Measurements from ENCODE around the gene FREM1. TPM values are rescaled to one million over a fixed set of nuclear protein-coding genes. Genes with fewer than 3 reads are reported as not detected.

FREM1 gene
- total RNA-seq, 2 donors from 2014 or later: 8.6 to 21.0 TPM

DNA sequence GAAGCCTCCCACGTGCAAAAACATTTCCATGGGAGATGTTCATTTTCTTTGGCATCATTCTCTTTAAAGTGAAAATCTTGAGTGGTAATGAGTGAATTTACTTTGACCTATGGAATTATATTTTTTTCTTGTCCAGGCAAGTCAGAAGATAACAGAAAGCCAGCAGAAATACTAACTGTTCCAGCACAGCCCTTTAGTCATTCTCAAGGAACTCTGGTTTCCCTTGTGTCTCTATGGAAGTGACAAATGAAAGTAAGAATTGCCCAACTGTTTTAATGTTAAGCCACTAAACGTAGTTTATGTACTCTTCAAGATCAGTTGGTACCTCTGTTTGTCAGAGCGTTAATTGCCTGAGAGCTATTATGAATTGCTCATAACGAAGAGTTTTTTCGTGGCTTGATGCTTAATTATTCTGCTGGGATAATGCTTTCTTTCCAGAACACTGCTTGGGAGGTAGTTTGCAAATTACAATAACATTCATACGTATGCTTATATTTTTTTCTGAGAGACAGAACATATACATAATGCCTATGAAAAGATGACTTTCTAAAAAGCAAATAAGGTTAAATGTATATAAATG lies 103.2 kb downstream of the FREM1 start:
- Mint-ChIP-seq H3K27me3 (ENCODE audit: insufficient read depth) (no peaks in the 10 kb centered on the region), H3K36me3 (ENCODE audit: low read depth) (peaks cover 19% of the 10 kb centered on the region), H3K4me3 (no peak overlapping the region), H3K9me3 (peaks cover 18% of the 10 kb centered on the region), H3K4me1 (peaks cover 8% of the 10 kb centered on the region), H3K27ac (no peak overlapping the region)
- Histone ChIP-seq H3K27ac (ENCODE audit: low read depth, low read length) (no peak overlapping the region), H3K27me3 (ENCODE audit: control insufficient read depth, insufficient read depth, low read length, poor library complexity, severe bottlenecking) (no peaks in the 10 kb centered on the region), H3K36me3 (ENCODE audit: control insufficient read depth, insufficient read depth, low read length) (no peaks in the 10 kb centered on the region), H3K4me3 (ENCODE audit: low read length) (no peak overlapping the region), H3K4me1 (ENCODE audit: control insufficient read depth, insufficient read depth, low read length) (peaks cover 3% of the 10 kb centered on the region), H3K9me3 (ENCODE audit: control insufficient read depth, low read length) (peaks cover 26% of the 10 kb centered on the region), H3K9ac (ENCODE audit: extremely low read depth, low read length, poor library complexity, severe bottlenecking) (no peak overlapping the region)
- TF ChIP-seq, protein P1, sequence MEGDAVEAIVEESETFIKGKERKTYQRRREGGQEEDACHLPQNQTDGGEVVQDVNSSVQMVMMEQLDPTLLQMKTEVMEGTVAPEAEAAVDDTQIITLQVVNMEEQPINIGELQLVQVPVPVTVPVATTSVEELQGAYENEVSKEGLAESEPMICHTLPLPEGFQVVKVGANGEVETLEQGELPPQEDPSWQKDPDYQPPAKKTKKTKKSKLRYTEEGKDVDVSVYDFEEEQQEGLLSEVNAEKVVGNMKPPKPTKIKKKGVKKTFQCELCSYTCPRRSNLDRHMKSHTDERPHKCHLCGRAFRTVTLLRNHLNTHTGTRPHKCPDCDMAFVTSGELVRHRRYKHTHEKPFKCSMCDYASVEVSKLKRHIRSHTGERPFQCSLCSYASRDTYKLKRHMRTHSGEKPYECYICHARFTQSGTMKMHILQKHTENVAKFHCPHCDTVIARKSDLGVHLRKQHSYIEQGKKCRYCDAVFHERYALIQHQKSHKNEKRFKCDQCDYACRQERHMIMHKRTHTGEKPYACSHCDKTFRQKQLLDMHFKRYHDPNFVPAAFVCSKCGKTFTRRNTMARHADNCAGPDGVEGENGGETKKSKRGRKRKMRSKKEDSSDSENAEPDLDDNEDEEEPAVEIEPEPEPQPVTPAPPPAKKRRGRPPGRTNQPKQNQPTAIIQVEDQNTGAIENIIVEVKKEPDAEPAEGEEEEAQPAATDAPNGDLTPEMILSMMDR (conservative IDR thresholded peaks at IDR 0.05): no peak
- 93 to 95% methylated on average over 5 of the region's 6 CpGs for WGBS, 2 experiments (ENCODE audit: insufficient coverage in 1 of 2, insufficient read length in 1 of 2)
- no peak for DNase-seq

DNA sequence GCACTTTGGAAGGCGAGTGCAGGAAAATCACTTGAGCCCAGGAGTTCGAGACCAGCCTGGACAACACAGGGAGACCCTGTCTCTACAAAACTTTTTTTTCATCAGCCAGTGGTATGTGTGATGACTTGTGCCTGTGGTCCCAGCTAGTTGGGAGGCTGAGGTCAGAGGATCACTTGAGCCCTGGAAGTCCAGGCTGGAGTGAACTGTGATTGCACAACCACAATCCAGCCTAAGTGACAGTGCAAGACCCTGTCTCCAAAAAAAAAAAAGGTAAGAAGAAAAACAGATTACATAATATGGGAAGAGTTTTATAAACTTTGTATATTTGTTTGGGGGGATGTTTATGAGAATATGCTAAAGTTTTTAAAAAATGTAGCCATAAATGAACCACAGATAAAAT lies 111.2 kb downstream of the FREM1 start:
- Histone ChIP-seq H3K9me3 (ENCODE audit: control insufficient read depth, low read length) (peaks cover 7% of the 10 kb centered on the region), H3K27ac (ENCODE audit: low read depth, low read length) (no peak overlapping the region), H3K4me3 (ENCODE audit: low read length) (no peak overlapping the region), H3K27me3 (ENCODE audit: control insufficient read depth, insufficient read depth, low read length, poor library complexity, severe bottlenecking) (no peaks in the 10 kb centered on the region), H3K9ac (ENCODE audit: extremely low read depth, low read length, poor library complexity, severe bottlenecking) (no peak overlapping the region), H3K4me1 (ENCODE audit: control insufficient read depth, insufficient read depth, low read length) (peaks cover 8% of the 10 kb centered on the region), H3K36me3 (ENCODE audit: control insufficient read depth, insufficient read depth, low read length) (no peaks in the 10 kb centered on the region)
- no peaks in the 10 kb centered on the region for H3K27me3 Mint-ChIP-seq (ENCODE audit: insufficient read depth)
- H3K4me3 Mint-ChIP-seq: no peak overlapping the region
- H3K9me3 Mint-ChIP-seq: no peaks in the 10 kb centered on the region
- WGBS, 2 experiments (ENCODE audit: insufficient coverage in 1 of 2, insufficient read length in 1 of 2): 98% methylated on average over 2 of the region's 2 CpGs; no CpG with 5 or more reads in 1 of the 2 experiments
- peaks cover 2% of the 10 kb centered on the region for H3K36me3 Mint-ChIP-seq (ENCODE audit: low read depth)
- H3K27ac Mint-ChIP-seq: no peak overlapping the region
- H3K4me1 Mint-ChIP-seq: peaks cover 21% of the 10 kb centered on the region
- TF ChIP-seq, protein P1 (conservative IDR thresholded peaks at IDR 0.05): no peak
- no peak for DNase-seq

DNA sequence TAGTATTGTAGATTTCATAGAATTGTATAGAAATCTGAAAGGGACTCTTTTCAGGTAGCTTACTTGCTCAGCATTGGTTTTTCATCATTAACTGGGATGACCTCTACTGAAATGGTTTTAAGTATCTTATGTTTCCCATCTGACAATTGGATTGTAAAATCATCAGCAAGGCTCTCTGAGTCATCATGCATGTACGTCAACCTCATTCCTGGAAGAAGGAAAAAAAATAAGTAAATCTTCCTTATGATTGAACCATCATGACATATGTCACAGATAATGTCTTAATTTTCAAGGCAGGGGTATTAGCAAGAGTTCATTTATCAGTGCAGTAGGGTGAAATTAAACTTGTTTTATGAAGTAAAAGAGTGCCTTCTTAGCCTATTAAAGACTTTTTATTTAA lies 112.8 kb downstream of the FREM1 start:
- H3K27ac ChIP-seq (ENCODE audit: low read depth, low read length): no peak overlapping the region
- H3K27me3 ChIP-seq (ENCODE audit: control insufficient read depth, insufficient read depth, low read length, poor library complexity, severe bottlenecking): no peaks in the 10 kb centered on the region
- H3K36me3 Mint-ChIP-seq (ENCODE audit: low read depth): peaks cover 2% of the 10 kb centered on the region
- DNase-seq: no peak
- no peaks in the 10 kb centered on the region for H3K36me3 ChIP-seq (ENCODE audit: control insufficient read depth, insufficient read depth, low read length)
- H3K4me3 ChIP-seq (ENCODE audit: low read length): peak overlapping the region; percentile 37
- H3K9me3 Mint-ChIP-seq: no peaks in the 10 kb centered on the region
- H3K27ac Mint-ChIP-seq: no peak overlapping the region
- H3K27me3 Mint-ChIP-seq (ENCODE audit: insufficient read depth): no peaks in the 10 kb centered on the region
- TF ChIP-seq, protein P1 (conservative IDR thresholded peaks at IDR 0.05): no peak
- H3K4me1 Mint-ChIP-seq: peaks cover 26% of the 10 kb centered on the region
- no peak overlapping the region for H3K4me3 Mint-ChIP-seq
- peaks cover 8% of the 10 kb centered on the region for H3K4me1 ChIP-seq (ENCODE audit: control insufficient read depth, insufficient read depth, low read length)
- peaks cover 7% of the 10 kb centered on the region for H3K9me3 ChIP-seq (ENCODE audit: control insufficient read depth, low read length)
- H3K9ac ChIP-seq (ENCODE audit: extremely low read depth, low read length, poor library complexity, severe bottlenecking): no peak overlapping the region
- 92% methylated on average over 1 of the region's 1 CpG; no CpG with 5 or more reads in 1 of the 2 experiments for WGBS, 2 experiments (ENCODE audit: insufficient coverage in 1 of 2, insufficient read length in 1 of 2)
